NCI-H1436 treated with DMSO at 0.1 percent for 48 hours (cell line): ENCODE data around the gene SYF2.
"Not testable (repeated sequence)": the region's sequence is repeated elsewhere in the genome, so short reads cannot be mapped to it uniquely, and the experiment has no call there.

Experiments used
- DNase-seq: peaks from one replicate; lab custom pipeline; 2025; lab: John Stamatoyannopoulos, UW

SYF2 gene

DNA sequence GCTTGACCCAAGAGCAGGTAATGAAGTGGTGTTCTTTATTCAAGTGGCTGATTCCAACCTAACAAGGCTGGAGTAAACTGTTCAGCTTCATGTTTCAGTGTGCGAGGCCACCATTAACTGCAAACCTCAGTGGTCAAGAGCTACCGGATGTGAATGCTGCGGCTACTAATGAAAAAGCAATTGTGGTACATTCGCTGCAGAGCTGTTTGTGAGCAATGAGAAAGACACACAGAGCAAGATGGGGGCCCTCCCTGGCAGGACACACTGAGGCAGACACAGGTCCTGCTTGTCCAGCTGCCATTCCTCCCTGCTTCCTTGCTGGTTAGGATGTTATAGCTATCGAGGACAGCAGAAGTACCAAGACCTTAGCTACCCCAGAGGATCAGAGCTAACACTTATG, 26.1 kb downstream of the SYF2 start:
- no peak for DNase-seq

DNA sequence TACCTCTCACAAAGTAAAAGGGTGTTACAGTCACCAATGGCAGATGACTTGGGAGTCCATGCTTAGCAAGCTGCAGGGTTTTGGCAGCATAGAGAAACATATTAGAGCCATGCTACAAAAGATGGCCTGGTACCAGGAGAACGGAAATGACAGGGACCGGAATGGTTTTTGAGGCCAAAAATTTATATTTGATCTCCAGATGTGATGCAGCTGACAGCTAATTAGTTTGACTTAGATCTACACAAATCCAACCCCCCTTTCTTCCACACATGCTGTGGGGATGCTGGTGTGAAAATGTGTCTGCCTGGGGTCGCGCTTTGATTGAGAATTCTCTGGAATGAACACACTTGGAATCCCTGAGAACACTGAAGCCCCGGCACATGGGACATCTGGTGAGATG, 26.5 kb downstream of the SYF2 start:
- no peak for DNase-seq

DNA sequence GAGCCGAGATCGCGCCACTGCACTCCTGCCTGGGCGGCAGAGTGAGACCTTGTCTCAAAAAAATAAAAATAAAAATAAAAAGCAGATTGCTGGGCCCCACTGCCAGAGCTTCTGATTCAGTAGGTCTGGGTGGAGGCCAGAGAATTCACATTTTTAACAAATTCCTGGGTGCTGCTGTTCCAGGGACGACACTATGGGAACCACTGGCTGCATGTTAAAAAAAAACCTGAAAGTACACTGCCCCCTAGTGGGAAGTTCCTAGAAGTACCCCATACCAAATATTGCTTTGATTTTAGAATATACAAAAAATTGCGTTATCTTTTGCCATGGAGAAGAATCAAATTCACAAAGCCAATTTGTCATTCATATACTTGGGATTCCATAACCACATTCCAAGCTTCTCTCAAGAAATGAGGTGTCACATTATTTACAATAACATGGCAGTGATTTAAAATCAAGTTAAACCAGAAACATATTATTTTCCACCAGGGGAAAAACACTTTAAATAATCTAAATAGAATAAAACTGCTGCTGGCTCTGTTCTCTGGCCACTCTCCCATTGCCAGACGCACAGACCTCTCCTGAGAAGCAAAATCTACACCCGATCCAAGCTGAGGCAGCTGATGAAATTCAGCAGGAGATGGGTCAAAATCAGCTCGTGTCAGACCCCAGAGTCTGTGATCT, 27.4 kb downstream of the SYF2 start:
- DNase-seq: no peak

DNA sequence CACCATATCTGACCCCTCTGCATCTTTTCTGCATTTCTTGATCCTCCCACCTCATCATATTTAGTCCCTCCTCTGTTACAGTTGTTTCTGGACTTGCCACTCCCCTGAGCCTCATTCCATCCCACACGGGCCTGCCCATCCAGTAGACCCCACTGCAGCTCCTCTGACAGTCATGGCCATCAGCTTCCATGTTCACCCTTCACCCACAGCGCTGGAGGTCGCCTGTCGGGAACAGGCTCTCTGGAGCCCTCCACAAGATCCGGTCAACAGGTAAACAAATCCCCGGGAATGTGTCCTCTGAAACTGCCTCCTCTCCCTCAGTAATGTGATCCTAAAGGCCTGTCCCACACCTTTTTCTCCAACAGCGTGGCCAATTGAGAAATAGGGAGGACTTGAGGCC, 31.3 kb downstream of the SYF2 start:
- no peak for DNase-seq

DNA sequence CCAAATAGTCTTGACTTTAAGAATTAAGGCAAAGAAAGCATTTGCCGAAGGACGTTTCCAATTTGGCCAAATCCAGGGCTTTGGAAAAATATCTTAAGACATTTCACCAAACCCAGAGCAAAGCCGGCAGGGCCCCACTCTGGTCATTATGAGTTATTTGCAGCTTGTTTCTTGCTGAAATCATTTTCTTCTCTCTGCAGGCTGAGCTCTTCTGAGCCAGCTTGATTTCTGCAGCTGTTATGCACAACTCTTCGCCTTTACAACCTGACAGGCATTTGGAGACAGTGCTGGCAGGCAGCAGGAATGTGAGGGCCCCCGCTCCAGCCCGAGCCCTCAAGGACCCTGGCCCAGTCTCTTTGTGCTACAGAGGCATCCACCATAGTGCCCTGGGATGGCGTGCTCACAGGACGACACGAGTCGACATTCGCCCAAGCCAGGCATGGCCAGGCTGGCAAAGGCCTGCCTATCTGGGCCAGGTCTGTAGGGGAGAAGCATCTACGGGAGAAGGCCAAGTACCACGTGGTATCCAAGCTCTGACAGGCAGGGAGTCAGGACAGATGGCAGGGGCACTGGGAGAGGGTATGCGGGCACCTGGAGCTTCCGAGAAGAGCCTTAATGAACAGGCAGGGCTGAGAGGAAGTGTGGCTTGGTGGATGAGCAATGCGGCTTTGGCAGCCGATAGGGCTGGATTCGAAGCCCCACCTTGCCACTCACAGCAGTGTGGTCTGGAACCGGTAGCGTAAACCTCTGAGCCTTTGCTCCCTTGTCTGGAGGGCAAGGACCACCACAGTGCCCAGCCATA, 32.3 kb downstream of the SYF2 start:
- no peak for DNase-seq

DNA sequence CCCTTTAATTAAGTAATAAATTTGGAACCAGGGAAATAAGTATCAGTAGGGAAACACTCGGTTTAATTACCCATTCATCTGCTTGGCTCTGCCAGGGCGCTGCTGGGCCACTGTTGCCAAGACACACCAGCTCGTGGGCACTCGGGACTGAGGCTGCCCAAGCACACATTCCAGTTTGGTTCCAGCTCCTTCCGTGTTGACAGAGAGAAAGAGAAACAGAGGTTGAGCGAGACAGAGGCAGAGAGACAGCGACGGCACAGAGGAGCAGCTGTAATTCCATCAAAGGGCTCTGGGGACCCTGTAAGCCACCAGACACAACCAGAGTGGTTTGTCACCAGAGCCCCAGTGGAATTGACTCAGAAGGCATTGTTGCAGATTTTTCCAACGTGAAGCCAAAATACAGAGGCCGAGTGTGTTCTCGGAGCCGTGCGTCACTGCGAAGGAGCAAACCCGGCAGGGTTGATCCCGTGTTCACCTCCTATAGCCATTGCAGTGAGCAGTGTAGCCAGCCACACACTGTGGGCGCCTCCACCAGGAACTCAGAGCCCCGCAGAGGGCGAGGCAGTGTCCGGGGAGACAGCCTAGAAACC, 33.5 kb downstream of the SYF2 start:
- DNase-seq: no peak

DNA sequence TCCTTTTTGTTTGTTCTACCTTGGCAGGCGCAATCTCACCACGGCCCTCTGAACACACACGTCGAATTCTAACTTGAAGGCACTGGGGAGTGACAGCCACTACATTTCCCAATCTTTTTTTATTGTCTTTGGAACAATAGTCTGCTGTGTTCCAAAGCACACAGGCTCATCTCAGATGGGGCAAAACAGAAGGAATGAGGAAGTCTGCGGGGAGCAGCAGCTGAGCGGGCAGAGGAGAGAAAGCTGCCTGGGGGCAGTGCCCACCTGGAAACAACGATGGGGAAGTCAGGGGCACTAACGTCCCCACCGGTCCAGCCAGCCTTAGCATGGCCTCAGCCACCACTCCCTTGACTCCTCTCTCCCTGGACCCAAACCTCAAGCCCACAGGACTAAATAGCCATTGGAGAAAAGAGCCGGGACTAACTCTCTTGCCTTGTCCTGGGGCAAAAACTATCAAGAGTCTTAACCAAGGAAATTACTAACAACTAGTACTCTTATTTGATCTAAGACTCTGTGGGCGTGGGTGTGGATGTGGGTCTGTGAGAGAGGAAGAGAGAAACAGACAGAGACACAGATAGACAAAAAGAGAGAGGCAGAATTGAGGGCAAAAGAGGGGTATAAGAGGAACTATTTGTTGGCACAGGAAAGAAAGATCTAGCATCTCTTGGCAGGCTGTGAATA, 34.2 kb downstream of the SYF2 start:
- no peak for DNase-seq

DNA sequence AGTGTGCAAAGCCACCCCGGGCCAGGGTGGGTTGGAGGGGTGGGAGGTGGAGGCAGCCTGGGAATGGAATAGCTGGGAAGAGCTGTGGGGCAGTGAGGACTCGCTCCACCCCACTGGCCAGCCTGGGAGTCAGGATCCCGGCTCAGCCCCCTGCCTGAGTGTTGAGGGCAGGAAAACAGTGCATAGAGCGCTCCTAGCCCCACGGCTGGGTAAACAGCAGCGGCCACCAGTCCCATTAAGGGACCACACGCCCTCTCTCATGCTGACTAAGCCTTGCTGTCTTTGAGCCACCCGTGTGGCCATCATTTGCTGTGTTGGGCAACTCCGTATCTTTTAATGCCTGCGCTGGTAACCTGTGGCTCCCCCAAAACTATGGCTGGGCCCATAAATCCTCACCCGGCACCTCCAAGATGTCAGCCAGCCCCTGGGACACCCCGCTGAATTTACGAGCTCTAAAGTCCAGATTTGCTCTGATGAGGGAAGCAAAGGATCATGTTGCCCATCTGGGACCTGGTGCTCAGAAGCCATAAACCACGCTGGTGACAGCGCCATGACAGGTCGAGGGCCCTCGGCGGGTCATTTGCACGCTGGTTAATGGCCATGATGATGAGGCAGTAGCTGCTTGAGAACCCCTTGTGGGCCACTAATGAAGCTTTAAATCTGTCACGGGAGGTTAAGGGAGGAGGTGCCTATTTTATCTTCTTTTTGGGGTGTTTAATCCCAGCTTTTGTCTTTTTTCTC, 34.9 kb downstream of the SYF2 start:
- DNase-seq: no peak

DNA sequence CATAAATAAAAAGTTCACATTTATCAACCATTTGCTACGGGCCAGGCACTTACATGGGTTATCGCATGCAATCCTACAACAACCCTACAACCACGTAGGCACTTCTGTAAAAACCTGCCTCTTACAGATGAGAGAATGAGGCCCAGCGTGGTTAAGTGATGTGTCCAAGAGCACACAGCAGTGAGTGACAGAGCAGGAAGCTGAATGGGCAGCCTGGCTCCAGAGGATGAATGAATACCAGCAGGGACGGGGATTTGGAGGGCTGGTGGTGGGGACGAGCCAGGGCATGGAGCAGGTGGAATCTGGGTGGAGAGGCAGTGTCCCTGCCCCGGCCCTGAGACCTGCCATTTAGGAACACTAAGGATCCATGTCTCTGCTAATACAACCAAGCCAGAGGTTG, 35.5 kb downstream of the SYF2 start:
- DNase-seq: no peak

DNA sequence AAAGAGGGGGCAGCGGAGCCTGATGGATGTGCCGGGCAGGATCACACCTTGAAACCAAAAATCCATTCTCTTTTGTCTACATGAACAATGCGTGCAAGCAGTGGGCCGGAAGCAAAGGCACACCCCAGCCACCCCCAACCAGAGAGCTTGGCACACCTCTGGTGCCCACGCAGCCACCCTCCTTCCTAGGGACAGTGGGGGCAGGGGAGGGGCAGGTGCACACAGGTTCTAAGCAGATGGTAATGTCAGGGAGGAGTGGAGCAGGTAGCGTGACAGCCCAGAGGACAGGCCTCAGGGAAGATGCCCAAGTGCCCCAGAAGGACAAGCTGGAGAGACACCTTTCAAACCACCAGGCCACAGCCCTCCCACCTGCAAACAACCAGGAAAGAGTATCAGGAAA, 36.5 kb downstream of the SYF2 start:
- no peak for DNase-seq

DNA sequence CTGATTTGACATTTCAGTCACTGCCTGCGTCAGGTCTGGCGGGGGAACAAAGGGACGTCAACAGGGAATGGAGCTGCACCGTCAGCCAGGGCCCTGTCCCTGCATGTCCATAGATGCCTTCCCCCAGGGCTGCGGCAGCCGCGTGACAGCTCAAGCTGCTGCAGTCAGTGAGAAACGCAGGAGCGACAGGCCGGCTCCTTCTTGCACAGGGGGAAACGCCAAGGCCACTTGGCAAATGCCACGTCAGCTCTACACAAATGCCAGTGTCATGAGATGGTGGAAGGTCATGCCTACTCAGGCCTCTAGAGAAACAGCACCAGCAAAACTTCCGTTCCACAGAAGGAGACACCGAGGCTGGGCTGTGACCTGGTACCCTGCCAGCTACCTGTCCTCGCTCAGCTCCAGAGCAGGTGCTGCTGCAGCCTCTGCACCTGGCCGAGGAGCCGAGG, 37.7 kb downstream of the SYF2 start:
- DNase-seq: no peak

DNA sequence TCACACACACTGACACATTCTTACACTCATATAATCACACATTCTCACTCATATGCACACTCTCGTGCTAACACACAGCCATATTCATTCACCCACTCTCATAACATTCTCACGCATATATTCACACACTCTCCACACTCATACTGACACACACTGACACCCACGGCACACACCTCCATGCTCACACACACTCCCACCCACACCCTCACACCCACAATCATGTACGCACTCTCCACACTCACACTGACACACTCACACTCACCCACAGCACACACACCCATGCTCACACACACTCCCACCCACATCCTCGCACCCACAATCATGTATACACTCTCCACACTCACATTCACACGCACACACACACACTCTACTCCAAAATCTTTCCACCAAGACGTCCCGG, 38.2 kb downstream of the SYF2 start:
- DNase-seq: no peak

DNA sequence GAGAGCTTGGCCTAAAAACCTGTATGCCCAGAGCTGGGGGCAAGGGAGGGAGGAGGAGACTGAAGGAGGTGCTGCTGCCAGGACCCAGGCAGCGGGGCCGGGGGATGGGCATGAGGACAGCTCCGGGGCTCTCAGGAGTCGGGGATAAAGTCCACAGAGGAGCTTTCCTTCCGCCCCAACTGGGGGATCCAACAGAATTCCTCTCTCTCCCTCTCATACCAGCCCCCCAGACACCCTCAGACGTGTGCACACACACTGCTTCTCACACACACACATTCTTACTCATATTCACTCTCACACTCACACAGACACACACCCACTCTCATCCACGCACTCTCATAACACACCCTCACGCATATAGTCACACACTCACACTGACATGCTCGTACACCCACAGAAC, 39.1 kb downstream of the SYF2 start:
- no peak for DNase-seq

DNA sequence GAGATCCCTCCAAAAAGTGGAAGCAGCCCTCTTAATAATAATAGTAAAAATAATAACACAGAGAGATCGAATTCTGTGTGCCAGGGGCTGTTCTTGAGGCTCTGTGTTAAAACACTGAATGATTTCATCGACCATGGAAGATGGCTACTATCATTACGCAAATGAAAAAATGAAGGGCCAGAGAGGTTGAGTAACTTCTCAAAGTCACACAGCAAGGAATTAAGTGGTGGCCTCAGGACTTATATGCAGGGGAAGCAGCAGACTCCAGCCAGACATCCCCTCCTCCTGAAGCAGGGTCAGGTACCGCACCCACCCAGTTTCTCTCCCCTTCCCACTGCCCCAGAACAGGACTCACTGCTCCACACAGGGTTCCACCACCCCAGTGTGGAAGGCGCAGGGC, 40.1 kb downstream of the SYF2 start:
- no peak for DNase-seq

DNA sequence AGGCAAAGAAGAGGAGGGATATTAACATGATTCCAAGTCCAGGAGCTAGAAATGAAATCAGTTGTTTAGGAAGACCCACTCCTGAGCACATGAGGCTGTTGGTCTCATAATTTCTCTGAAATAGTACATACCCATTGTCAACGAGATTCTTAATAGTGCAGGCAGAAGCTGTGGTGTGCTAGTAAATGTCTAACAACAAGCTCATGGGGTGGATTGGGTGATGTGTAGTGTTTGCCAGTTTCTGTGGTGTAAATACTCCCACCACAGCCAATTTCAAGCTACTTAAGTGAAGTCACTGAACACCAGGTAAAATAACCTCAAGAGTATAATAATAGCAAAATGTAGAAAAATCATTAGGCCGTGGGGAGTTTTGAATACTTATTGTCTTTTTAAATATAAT, 42.0 kb downstream of the SYF2 start:
- no peak for DNase-seq

DNA sequence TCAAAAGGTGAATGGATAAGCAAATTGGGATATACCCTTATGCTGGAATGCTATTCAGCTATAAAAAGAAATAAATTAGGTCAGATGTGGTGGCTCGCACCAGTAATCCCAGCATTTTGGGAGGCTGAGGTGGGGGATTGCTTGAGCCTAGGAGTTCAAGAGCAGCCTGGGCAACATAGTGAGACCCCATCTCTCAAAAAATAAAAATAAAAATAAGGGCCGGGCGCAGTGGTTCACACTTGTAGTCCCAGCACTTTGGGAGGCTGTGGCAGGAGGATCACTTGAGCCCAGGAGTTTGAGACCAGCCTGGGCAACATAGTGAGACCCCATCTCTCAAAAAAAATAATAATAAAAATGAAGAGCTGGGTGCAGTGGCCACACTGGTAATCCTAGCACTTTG, 44.4 kb downstream of the SYF2 start:
- not testable (repeated sequence) for DNase-seq

DNA sequence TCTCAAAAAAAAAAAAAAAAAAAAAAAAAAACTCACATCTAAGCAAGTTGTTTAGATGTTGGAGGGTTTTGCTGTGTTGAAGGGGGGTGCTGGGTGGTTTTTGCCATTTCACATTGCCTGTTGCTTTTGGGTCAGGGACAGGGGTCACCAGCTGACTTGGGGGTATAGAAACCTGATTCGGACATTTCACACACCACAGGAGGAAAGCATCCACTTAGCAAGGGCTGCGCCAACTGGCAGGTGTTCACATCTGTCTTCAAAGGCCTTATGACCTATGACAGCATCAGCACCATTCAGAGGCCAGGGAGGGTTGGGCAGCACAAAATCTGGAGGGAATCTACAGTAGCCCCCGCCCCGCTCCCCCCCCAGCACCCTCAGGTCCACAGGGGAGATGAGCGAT, 45.2 kb downstream of the SYF2 start:
- DNase-seq: no peak

DNA sequence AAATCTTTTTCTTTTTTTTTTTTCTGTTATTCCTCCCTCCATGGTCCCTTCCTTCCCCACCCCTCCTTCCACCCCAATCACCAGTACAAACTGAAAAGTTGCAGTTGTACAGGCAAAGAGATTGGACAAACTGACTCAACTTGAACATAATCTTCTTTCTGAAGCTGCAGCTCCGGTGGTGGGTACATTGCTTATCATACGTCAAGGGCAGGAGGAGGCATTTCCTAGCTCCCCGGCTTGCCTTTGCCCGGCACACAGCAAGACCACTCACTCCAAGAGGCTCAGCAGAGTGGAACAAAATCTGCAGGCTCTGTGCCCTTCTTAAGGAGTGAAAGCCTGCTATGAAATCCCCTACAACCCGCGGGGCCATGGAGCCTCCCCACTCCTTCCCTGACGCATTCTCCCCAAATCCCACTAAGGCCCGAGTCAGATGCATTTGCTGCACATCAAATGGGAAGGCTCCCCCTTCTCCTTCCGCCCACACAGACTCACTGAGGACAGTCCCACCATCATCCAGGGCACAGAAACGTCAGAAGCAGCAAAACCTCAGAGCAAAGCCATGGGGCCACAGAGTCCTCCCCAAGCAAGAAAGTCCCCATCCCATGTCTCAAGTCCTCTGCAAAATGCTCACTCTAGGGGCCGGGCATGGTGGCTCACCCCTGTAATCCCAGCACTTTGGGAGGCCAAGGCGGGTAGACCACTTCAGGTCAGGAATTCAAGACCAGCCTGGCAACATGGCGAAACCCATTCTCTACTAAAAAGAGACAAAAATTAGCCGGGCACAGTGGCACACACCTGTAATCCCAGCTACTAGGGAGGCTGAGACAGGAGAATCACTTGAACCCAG, 45.9 kb downstream of the SYF2 start:
- no peak for DNase-seq

DNA sequence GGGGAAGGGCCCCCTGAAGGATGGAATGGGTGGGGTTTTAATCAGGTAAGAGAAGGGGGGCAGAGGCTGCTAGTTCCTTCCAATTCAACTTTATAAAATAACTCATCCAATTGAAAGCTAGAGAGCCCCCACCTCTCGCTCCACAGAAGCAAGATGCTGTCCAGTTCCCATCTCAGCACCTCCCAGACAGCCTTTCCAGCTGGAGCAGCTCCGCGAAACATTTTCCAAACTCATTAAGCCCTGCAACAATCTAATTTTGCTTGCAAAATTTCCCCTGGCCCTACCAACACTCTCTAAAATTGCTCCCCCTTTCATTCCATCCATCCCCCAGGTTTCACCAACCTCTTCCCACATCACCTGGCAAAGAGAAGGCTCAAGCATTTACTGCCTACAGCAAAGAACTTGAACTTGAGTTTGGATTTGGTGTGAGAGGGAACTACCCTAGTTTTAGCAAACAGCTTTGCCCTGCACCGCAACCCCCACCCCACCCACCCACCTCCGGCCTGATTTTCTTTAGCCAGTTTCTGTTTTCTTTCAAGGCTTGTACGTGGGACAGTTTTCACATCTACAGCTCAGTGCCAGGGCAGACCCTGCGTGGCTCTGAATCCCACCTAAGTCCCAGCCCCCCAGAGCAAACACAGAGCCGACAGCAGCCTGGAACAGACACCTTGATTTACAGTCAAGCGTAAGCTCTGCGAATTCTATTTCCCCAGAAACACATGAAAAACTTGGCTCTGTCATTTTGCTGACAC, 46.7 kb downstream of the SYF2 start:
- no peak for DNase-seq

DNA sequence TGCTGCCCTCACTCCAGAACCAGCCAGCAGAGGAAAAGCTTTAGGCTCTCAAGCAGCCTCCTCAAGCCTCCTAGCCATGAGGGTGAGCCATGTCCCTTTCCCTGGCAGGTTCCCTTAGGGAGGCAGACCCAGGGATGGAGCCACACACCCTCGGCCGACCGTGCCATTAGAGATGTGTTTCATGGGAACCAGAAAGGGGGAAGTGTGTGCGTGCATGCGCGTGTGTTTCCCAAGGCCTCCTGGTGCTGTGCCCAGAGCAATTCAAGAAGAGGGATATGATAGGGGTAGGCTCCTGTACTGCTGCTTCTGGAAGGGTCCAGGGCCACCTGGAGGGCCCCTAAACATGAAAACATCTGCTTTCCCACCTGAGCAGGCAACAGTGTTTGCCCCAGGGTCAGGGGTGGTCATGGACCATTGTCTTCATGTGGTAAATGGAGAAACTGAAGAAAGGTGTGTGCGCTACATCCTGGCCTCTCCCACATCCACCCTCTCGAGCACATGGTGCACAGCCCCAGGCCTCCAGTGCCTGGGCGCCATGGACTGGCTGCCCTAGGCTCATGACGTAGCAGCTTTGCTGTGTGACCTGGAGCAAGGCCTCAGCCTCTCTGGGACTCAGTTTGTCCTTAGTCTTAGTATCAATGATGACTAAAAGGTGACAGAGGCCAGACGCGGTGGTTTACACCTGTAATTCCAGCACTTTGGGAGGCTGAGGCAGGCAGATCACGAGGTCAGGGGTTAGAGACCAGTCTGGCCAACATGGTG, 48.1 kb downstream of the SYF2 start:
- DNase-seq: no peak
